HEK293T (cell line): Measurements from ENCODE around the gene SUN5.

Source experiments
- BHLHE40 ChIP-seq: fragments of 450-650 bp; IDR thresholded peaks from 2 replicates; pipeline ENCODE4 v1.6.1; 2016; ENCODE audit warnings: mild to moderate bottlenecking, moderate library complexity, borderline replicate concordance
- FOXA1 ChIP-seq: fragments of 450-650 bp; IDR thresholded peaks from 2 replicates; pipeline ENCODE4 v1.6.1; 2016; ENCODE audit warnings: mild to moderate bottlenecking
- PKNOX1 ChIP-seq: fragments of 450-650 bp; IDR thresholded peaks from 2 replicates; pipeline ENCODE4 v1.6.1; 2016

DNA sequence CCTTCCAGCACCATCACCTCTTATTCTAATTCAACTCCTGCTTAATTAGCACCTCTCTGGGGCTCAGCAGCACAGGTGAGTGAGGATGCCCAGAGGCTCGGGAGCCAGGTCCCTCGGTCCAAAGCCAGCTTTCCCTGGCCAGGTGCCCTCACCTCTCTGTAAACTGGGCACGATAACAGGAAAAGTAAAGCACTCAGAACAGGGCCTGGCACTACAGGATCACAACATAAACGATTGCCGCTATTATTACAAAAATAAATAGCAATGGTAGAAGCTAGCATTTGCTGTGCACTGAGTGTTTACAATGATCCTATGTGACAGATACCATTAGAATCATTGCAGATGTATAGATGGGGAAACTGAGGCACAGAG lies 5.9 kb upstream of the SUN5 start:
- TF ChIP-seq FOXA1 = no peak
- TF ChIP-seq PKNOX1 = no peak
- TF ChIP-seq BHLHE40 = no peak
